Measurements from ENCODE around the gene EBNA1BP2.
"Not testable (repeated sequence)": the region's sequence is repeated elsewhere in the genome, so short reads cannot be mapped to it uniquely, and the experiment has no call there.

Gene EBNA1BP2
- 10.9 to 18.1 (median 13.0) reads per million in 4 donors for total RNA-seq

- DNase-seq = peak; percentile 75 to 95 (median 86)
Measured at GRCh38 chr1:43171876-43172526, at the start of gene EBNA1BP2, which contains the start of gene CFAP57. EBNA1BP2 (minus strand) TSS chr1:43172290; CDS start chr1:43172118, 172 bp downstream. CFAP57 (plus strand) TSS chr1:43172330; CDS start chr1:43172754, 424 bp downstream.

- no peak for DNase-seq
Measured at GRCh38 chr1:43221797-43222196, 49.7 kb upstream of the EBNA1BP2 start.

GRCh38 chr1:43220905-43221778 lies 49.1 kb upstream of the EBNA1BP2 start:
- no peak for DNase-seq

- DNase-seq = no peak
Measured at GRCh38 chr1:43217747-43218146, 45.7 kb upstream of the EBNA1BP2 start.

GRCh38 chr1:43214501-43215444 lies 42.7 kb upstream of the EBNA1BP2 start:
- no peak for DNase-seq

GRCh38 chr1:43208277-43208676 lies 36.2 kb upstream of the EBNA1BP2 start:
- not testable (repeated sequence) for DNase-seq

GRCh38 chr1:43207229-43207853 lies 35.3 kb upstream of the EBNA1BP2 start:
- DNase-seq = no peak

- DNase-seq = no peak
Measured at GRCh38 chr1:43206600-43207228, 34.6 kb upstream of the EBNA1BP2 start.

- no peak for DNase-seq
Measured at GRCh38 chr1:43205671-43206070, 33.6 kb upstream of the EBNA1BP2 start.

GRCh38 chr1:43204394-43204793 lies 32.3 kb upstream of the EBNA1BP2 start:
- no peak for DNase-seq

GRCh38 chr1:43203859-43204258 lies 31.8 kb upstream of the EBNA1BP2 start:
- no peak for DNase-seq

- no peak for DNase-seq
Measured at GRCh38 chr1:43199093-43199726, 27.1 kb upstream of the EBNA1BP2 start.

- no peak for DNase-seq
Measured at GRCh38 chr1:43197343-43198127, 25.4 kb upstream of the EBNA1BP2 start.

- DNase-seq = no peak
Measured at GRCh38 chr1:43194509-43194908, 22.4 kb upstream of the EBNA1BP2 start.

- no peak for DNase-seq
Measured at GRCh38 chr1:43188106-43188505, 16.0 kb upstream of the EBNA1BP2 start.

- no peak for DNase-seq
Measured at GRCh38 chr1:43184995-43185394, 12.9 kb upstream of the EBNA1BP2 start.

- no peak for DNase-seq
Measured at GRCh38 chr1:43184388-43184787, 12.3 kb upstream of the EBNA1BP2 start.

GRCh38 chr1:43177691-43178090 lies 5.6 kb upstream of the EBNA1BP2 start:
- DNase-seq = no peak

- DNase-seq = no peak
Measured at GRCh38 chr1:43174873-43175272, 2.8 kb upstream of the EBNA1BP2 start.

- peak; percentile 76 to 86 (median 81) for DNase-seq
Measured at GRCh38 chr1:43172527-43172972, 460 bp upstream of the EBNA1BP2 start.
